Thoracic aorta (tissue), 2 donors: ENCODE results near the gene RSPH4A. TPM values are rescaled to one million over a fixed set of nuclear protein-coding genes. Genes with fewer than 3 reads are reported as not detected.
"Not testable (repeated sequence)": the region's sequence is repeated elsewhere in the genome, so short reads cannot be mapped to it uniquely, and the experiment has no call there.

Source experiments
- ATAC-seq: fragments of 150-250 bp; one replicate; pipeline ENCODE4 v1.8.0; 2017; ENCODE audit warnings: low read depth; ENCODE audit not compliant: insufficient number of reproducible peaks, low FRiP score
- DNase-seq: peaks from one replicate; pipeline ENCODE4 v3.0.0-alpha.2; 2020; ENCODE audit warnings: low spot score
- H3K27ac ChIP-seq, 2 donors: fragments of 200-600 bp; sonication (generic); 1 replicate in 1 of 2; 2 replicates in 1 of 2; pipeline ENCODE4 v1.5.1; 2016; ENCODE audit warnings: mild to moderate bottlenecking in 2 of 2, moderate library complexity in 2 of 2
- H3K27me3 ChIP-seq: fragments of 200-600 bp; sonication (generic); replicated peaks from 2 replicates; pipeline ENCODE4 v1.6.0; 2016; ENCODE audit warnings: mild to moderate bottlenecking; ENCODE audit not compliant: insufficient read depth
- H3K36me3 ChIP-seq: fragments of 200-600 bp; sonication (generic); one replicate; pipeline ENCODE4 v1.5.1; 2016
- H3K4me1 ChIP-seq, 2 donors: fragments of 200-600 bp; sonication (generic); 1 replicate in 1 of 2; 2 replicates in 1 of 2; pipeline versions ENCODE4 v1.5.1 to v1.6.0; 2016; ENCODE audit warnings: low read depth in 2 of 2, mild to moderate bottlenecking in 1 of 2; ENCODE audit not compliant: control insufficient read depth in 1 of 2
- H3K4me3 ChIP-seq: fragments of 200-600 bp; sonication (generic); 2 replicates; pipeline ENCODE4 v1.5.1; 2016; ENCODE audit warnings: mild to moderate bottlenecking
- H3K9me3 ChIP-seq: fragments of 200-600 bp; sonication (generic); 2 replicates; pipeline ENCODE4 v1.5.1; 2016
- CTCF ChIP-seq: fragments of 200-600 bp; sonication (generic); IDR thresholded peaks from one replicate; pipeline ENCODE4 v1.5.1; 2019; ENCODE audit warnings: antibody characterized with exemption
- total RNA-seq, 2 donors: library from RNA; depleted of rRNA; stranded (reverse); fragments of >200 nt; gene quantifications; one replicate each; pipeline versions ENCODE4 v1.1.0 to v1.2.3, GENCODE V29; 2016

Gene RSPH4A
- total RNA-seq, 2 donors from 2014 or later, result 0.78 to 0.95 TPM

GRCh38 chr6:116663308-116663707, 47.0 kb downstream of the RSPH4A start:
- TF ChIP-seq CTCF, result no peak
- Histone ChIP-seq H3K4me1 (peaks cover 11 to 22% of the 10 kb centered on the region in 2 donors), H3K27ac (no peak overlapping the region), H3K27me3 (no peaks in the 10 kb centered on the region), H3K9me3 (no peaks in the 10 kb centered on the region), H3K4me3 (no peak overlapping the region), H3K36me3 (no peaks in the 10 kb centered on the region)
- no peak for DNase-seq
- ATAC-seq, result no peak

GRCh38 chr6:116664169-116664568, 47.9 kb downstream of the RSPH4A start:
- H3K27ac ChIP-seq, DNase-seq, H3K36me3 ChIP-seq, H3K4me3 ChIP-seq, H3K9me3 ChIP-seq, ATAC-seq, H3K27me3 ChIP-seq: not testable (repeated sequence)
- peaks cover 11 to 22% of the 10 kb centered on the region in 2 donors for H3K4me1 ChIP-seq

GRCh38 chr6:116665464-116665863, 49.2 kb downstream of the RSPH4A start:
- Histone ChIP-seq H3K4me3 (no peak overlapping the region), H3K9me3 (no peaks in the 10 kb centered on the region), H3K36me3 (no peaks in the 10 kb centered on the region), H3K27ac (no peak overlapping the region), H3K4me1 (peaks cover 11 to 22% of the 10 kb centered on the region in 2 donors), H3K27me3 (no peaks in the 10 kb centered on the region)
- no peak for DNase-seq
- no peak for TF ChIP-seq CTCF
- no peak for ATAC-seq

GRCh38 chr6:116666869-116667268, 50.6 kb downstream of the RSPH4A start:
- DNase-seq, result no peak
- no peaks in the 10 kb centered on the region for H3K36me3 ChIP-seq
- TF ChIP-seq CTCF, result no peak

GRCh38 chr6:116667623-116668022, 51.3 kb downstream of the RSPH4A start:
- peaks cover 11 to 22% of the 10 kb centered on the region in 2 donors for H3K4me1 ChIP-seq
- ATAC-seq (no peak), DNase-seq (no peak)
- H3K36me3 ChIP-seq, result no peaks in the 10 kb centered on the region
- no peak overlapping the region for H3K27ac ChIP-seq
- TF ChIP-seq CTCF, result no peak
- H3K4me3 ChIP-seq, result peak overlapping the region; percentile 75
- no peaks in the 10 kb centered on the region for H3K27me3 ChIP-seq
- no peaks in the 10 kb centered on the region for H3K9me3 ChIP-seq

More at GRCh38 chr6:116666869-116667268, 50.6 kb downstream of the RSPH4A start:
- Histone ChIP-seq H3K9me3 (no peaks in the 10 kb centered on the region), H3K4me3 (no peak overlapping the region), H3K4me1 (peaks cover 11 to 22% of the 10 kb centered on the region in 2 donors), H3K27me3 (no peaks in the 10 kb centered on the region), H3K27ac (no peak overlapping the region)
- no peak for ATAC-seq

- H3K27me3 ChIP-seq, result no peaks in the 10 kb centered on the region
- H3K27ac ChIP-seq, result no peak overlapping the region
- H3K9me3 ChIP-seq, result no peaks in the 10 kb centered on the region
- peaks cover 0 to 5% of the 10 kb centered on the region in 2 donors for H3K4me1 ChIP-seq
- DNase-seq, result no peak
- no peaks in the 10 kb centered on the region for H3K36me3 ChIP-seq
- ATAC-seq, result no peak
- H3K4me3 ChIP-seq, result no peak overlapping the region
- TF ChIP-seq CTCF, result no peak
Observed at GRCh38 chr6:116672306-116672705, 56.0 kb downstream of the RSPH4A start.
